Endothelial cell (in vitro differentiated cells): ENCODE data around the gene PPP2R2C. TPM values are rescaled to one million over a fixed set of nuclear protein-coding genes. Genes with fewer than 3 reads are reported as not detected.

Experiments
- DNase-seq: peaks from one replicate; pipeline ENCODE4 v3.0.0; 2021; ENCODE audit warnings: low spot score
- H3K27ac Mint-ChIP-seq: one replicate; pipeline ENCODE4 v1.8.0; 2021; ENCODE audit warnings: mixed read lengths, inconsistent platforms; ENCODE audit not compliant: unreplicated experiment
- H3K27me3 Mint-ChIP-seq: one replicate; pipeline ENCODE4 v1.8.0; 2021; ENCODE audit warnings: mild to moderate bottlenecking, moderate library complexity, mixed read lengths, inconsistent platforms; ENCODE audit not compliant: unreplicated experiment
- H3K36me3 Mint-ChIP-seq: one replicate; pipeline ENCODE4 v1.8.0; 2021; ENCODE audit warnings: mild to moderate bottlenecking, low read depth, mixed read lengths, inconsistent platforms; ENCODE audit not compliant: unreplicated experiment
- H3K4me1 Mint-ChIP-seq: one replicate; pipeline ENCODE4 v1.8.0; 2021; ENCODE audit warnings: mild to moderate bottlenecking, mixed read lengths, inconsistent platforms; ENCODE audit not compliant: unreplicated experiment
- H3K4me3 Mint-ChIP-seq: one replicate; pipeline ENCODE4 v1.8.0; 2021; ENCODE audit warnings: mild to moderate bottlenecking, mixed read lengths, inconsistent platforms; ENCODE audit not compliant: unreplicated experiment
- H3K9me3 Mint-ChIP-seq: one replicate; pipeline ENCODE4 v1.8.0; 2021; ENCODE audit warnings: mixed read lengths, inconsistent platforms; ENCODE audit not compliant: unreplicated experiment
- CTCF ChIP-seq: fragments of 200-600 bp; sonication (generic); IDR thresholded peaks from one replicate; pipeline ENCODE4 v1.5.0; 2021; ENCODE audit warnings: antibody characterized with exemption; ENCODE audit not compliant: unreplicated experiment
- total RNA-seq: library from RNA; stranded (reverse); fragmentation: NEBNext Ultra II Directional; extraction: Animal tissue kit (Norgen Biotek cat#: 25700); gene quantifications from one replicate; pipeline ENCODE4 v1.2.1, GENCODE V29; 2021; ENCODE audit not compliant: unreplicated experiment

The PPP2R2C gene
- total RNA-seq, 1 donor from 2014 or later = 1.7 TPM

GRCh38 chr4:6345096-6345830 is 127.2 kb downstream of the PPP2R2C start:
- Mint-ChIP-seq H3K27me3 (peaks cover 16% of the 10 kb centered on the region), H3K4me1 (no peaks in the 10 kb centered on the region), H3K27ac (no peak overlapping the region), H3K4me3 (no peak overlapping the region), H3K36me3 (no peaks in the 10 kb centered on the region), H3K9me3 (no peaks in the 10 kb centered on the region)
- no peak for DNase-seq
- no peak for TF ChIP-seq CTCF

DNA sequence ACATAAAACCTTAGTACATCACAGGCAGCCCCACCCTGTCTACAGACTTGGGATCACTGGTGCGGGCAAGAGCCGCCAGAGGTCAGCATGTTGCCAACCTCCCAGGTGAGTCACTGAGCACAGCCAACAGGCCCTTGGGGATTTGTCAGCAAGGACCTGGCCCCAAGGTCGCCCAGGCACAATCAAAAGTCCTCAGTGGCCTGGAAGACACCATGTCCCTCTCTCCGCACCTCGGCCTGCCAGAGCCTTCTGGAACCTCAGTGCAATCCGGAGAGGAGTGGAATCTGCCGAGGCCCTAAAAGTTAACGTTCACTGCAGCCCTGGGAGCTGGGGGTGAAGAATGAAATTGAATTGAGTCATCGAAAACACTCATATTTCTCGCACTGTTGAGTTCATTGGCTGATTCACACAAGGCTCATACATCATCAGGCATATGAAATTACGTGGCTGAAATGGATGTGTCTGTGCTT is 128.4 kb downstream of the PPP2R2C start:
- no peak overlapping the region for H3K4me3 Mint-ChIP-seq
- H3K27me3 Mint-ChIP-seq = peaks cover 14% of the 10 kb centered on the region
- no peaks in the 10 kb centered on the region for H3K4me1 Mint-ChIP-seq
- no peak for DNase-seq
- TF ChIP-seq CTCF = no peak
- H3K27ac Mint-ChIP-seq = no peak overlapping the region
- H3K36me3 Mint-ChIP-seq = no peaks in the 10 kb centered on the region
- H3K9me3 Mint-ChIP-seq = no peaks in the 10 kb centered on the region

GRCh38 chr4:6342530-6343293 is 129.7 kb downstream of the PPP2R2C start:
- peaks cover 3% of the 10 kb centered on the region for H3K36me3 Mint-ChIP-seq

DNA sequence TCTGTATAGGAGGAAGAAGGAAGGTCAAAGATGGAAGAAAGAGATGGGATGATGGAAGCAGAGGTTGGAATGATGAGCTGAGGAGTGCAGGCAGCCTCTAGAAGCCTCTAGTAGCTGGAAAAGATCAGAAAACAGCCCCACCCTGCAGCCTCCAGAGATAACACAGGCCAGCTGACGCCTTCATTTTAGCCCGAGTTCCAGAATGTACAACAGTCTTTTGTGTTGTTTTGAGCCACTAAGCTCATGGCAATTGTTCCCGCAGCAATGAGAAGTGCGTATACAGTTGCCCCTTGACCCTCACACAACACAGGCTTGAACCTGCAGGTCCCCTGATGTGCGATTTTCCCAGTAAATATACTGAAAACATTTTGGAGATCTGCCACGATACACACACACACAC is 130.7 kb downstream of the PPP2R2C start:
- Mint-ChIP-seq H3K36me3 (peaks cover 3% of the 10 kb centered on the region), H3K27me3 (peaks cover 15% of the 10 kb centered on the region)
- no peak for TF ChIP-seq CTCF

More at GRCh38 chr4:6342530-6343293, 129.7 kb downstream of the PPP2R2C start:
- no peak for DNase-seq
- H3K4me1 Mint-ChIP-seq = peaks cover 10% of the 10 kb centered on the region
- H3K27me3 Mint-ChIP-seq = peaks cover 14% of the 10 kb centered on the region
- no peak overlapping the region for H3K4me3 Mint-ChIP-seq
- H3K9me3 Mint-ChIP-seq = no peaks in the 10 kb centered on the region
- H3K27ac Mint-ChIP-seq = no peak overlapping the region
- TF ChIP-seq CTCF = no peak

DNA sequence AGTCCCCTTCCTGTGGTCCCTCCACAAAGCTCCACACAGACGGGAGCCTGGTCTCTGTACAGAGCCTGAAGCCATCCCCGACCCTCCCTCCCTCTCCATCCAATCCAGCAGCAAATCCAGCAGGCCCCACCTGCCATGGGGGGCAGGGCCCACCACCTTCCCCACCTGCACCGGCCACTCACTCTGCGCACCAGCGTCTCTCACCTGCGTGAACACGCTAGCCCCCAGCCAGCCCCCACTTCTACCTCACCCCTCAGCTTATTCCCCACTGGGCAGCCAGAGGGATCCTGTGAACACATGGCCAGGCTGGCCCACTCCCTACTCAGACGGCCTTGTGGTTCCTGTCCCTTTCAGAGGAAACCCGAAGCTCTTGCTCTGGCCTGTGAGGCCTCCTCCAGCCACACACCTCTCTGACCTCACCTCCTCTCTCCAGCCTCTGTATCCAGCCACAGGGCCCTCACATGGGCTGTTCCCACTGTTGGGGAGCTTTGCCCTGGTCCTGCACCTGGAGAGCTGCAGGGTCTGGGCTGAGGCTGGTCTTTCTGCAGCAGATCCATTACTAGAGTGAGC is 131.9 kb downstream of the PPP2R2C start:
- no peaks in the 10 kb centered on the region for H3K9me3 Mint-ChIP-seq
- DNase-seq = no peak
- no peak for TF ChIP-seq CTCF
- no peak overlapping the region for H3K4me3 Mint-ChIP-seq
- H3K27ac Mint-ChIP-seq = no peak overlapping the region
- peaks cover 9% of the 10 kb centered on the region for H3K27me3 Mint-ChIP-seq
- peaks cover 17% of the 10 kb centered on the region for H3K4me1 Mint-ChIP-seq
- H3K36me3 Mint-ChIP-seq = peaks cover 3% of the 10 kb centered on the region

More for the DNA sequence above, 130.7 kb downstream of the PPP2R2C start:
- H3K27ac Mint-ChIP-seq = no peak overlapping the region
- H3K9me3 Mint-ChIP-seq = no peaks in the 10 kb centered on the region
- no peak overlapping the region for H3K4me3 Mint-ChIP-seq
- peaks cover 17% of the 10 kb centered on the region for H3K4me1 Mint-ChIP-seq
- DNase-seq = no peak
